DND-41 (cell line): Measurements from ENCODE around the gene MAB21L4.

Source experiments
- ATAC-seq: fragments of 200-7000 bp; cut with Tn5 transposase; 3 replicates; pipeline ENCODE4 v1.9.1; 2021; ENCODE audit warnings: low read depth; ENCODE audit not compliant: insufficient read depth
- DNase-seq: peaks from one replicate; pipeline ENCODE4 v3.0.0-alpha.2; 2020
- H2AFZ ChIP-seq: 2 replicates; pipeline ENCODE4 v1.6.0; 2012; ENCODE audit warnings: low read depth, low read length
- H3K27ac ChIP-seq: 2 replicates; pipeline ENCODE4 v1.5.1; 2012; ENCODE audit warnings: low read length, inconsistent platforms
- H3K27me3 ChIP-seq: fragments of 200-600 bp; sonication (generic); 2 replicates; pipeline ENCODE4 v1.6.0; 2012; ENCODE audit warnings: low read length, mild to moderate bottlenecking, inconsistent platforms; ENCODE audit not compliant: insufficient read depth, poor library complexity
- H3K36me3 ChIP-seq: 2 replicates; pipeline ENCODE4 v1.5.1; 2012; ENCODE audit warnings: low read length, inconsistent platforms; ENCODE audit not compliant: insufficient read depth
- H3K4me1 ChIP-seq: 2 replicates; pipeline ENCODE4 v1.5.1; 2012; ENCODE audit warnings: mild to moderate bottlenecking, low read length; ENCODE audit not compliant: insufficient read depth
- H3K4me2 ChIP-seq: 2 replicates; pipeline ENCODE4 v1.6.0; 2012; ENCODE audit warnings: mild to moderate bottlenecking, moderate library complexity, low read length, inconsistent platforms; ENCODE audit not compliant: insufficient read depth
- H3K4me3 ChIP-seq, 2 experiments: fragments of 200-600 bp in 1 of 2; shearing (Covaris generic) in 1 of 2; 2 replicates each; pipeline ENCODE4 v1.5.1; 2012 to 2016; ENCODE audit warnings: inconsistent platforms in 2 of 2, low read length in 2 of 2, mild to moderate bottlenecking in 2 of 2, low read depth in 1 of 2, moderate library complexity in 1 of 2
- H3K79me2 ChIP-seq: 2 replicates; pipeline ENCODE4 v1.6.0; 2012; ENCODE audit warnings: low read length, inconsistent platforms; ENCODE audit not compliant: insufficient read depth
- H3K9ac ChIP-seq: 2 replicates; pipeline ENCODE4 v1.6.0; 2012; ENCODE audit warnings: low read depth, mild to moderate bottlenecking, inconsistent platforms, low read length, moderate library complexity
- H3K9me3 ChIP-seq: 2 replicates; pipeline ENCODE4 v1.5.1; 2012; ENCODE audit warnings: low read length, moderate library complexity, mild to moderate bottlenecking, inconsistent platforms; ENCODE audit not compliant: insufficient read depth, severe bottlenecking
- H4K20me1 ChIP-seq: 2 replicates; pipeline ENCODE4 v1.6.0; 2012; ENCODE audit warnings: low read length; ENCODE audit not compliant: insufficient read depth
- EZH2 ChIP-seq: IDR thresholded peaks from 3 replicates; pipeline ENCODE4 v1.6.1; 2012; ENCODE audit warnings: borderline replicate concordance, low read depth, mild to moderate bottlenecking, moderate library complexity, low read length, inconsistent platforms; ENCODE audit not compliant: severe bottlenecking
- TF ChIP-seq, protein P1 (sequence below): IDR thresholded peaks from 2 replicates; pipeline ENCODE4 v1.5.1; 2012; ENCODE audit warnings: borderline replicate concordance, low read length, moderate library complexity, mild to moderate bottlenecking; ENCODE audit not compliant: poor library complexity, severe bottlenecking; ENCODE audit errors: extremely low read depth

The MAB21L4 gene

DNA sequence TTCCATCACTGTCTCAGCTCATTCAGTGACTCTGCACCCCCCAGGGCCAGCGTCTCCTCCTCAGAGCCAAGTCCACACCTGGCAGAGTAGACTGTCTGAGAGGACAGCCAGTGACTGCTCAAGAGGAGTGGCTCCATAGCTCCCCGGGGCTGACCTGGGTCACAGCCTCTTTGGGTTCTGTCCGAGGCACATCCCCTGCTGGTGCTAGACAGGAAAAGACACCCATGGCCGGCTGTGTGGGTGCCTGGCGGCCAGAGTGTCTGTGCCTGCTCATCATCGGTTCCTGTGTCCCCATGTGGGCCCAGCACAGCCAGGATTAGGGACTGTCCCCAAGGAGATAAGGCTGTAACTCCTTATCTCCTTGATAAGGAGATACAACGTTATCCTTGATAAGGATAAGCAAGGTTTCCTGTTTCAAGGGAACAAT is 6.7 kb upstream of the MAB21L4 start:
- Histone ChIP-seq H4K20me1 (no peaks in the 10 kb centered on the region; the same call in 1 of the 2 replicates), H3K4me2 (no peak overlapping the region), H2AFZ (no peak overlapping the region), H3K4me1 (no peaks in the 10 kb centered on the region), H3K9me3 (no peaks in the 10 kb centered on the region), H3K36me3 (no peaks in the 10 kb centered on the region), H3K27ac (no peak overlapping the region), H3K79me2 (no peaks in the 10 kb centered on the region), H3K27me3 (peaks cover 4% of the 10 kb centered on the region), H3K4me3 (no peak overlapping the region), H3K9ac (no peak overlapping the region)
- ATAC-seq (no peak), DNase-seq (no peak)
- TF ChIP-seq, protein P1, sequence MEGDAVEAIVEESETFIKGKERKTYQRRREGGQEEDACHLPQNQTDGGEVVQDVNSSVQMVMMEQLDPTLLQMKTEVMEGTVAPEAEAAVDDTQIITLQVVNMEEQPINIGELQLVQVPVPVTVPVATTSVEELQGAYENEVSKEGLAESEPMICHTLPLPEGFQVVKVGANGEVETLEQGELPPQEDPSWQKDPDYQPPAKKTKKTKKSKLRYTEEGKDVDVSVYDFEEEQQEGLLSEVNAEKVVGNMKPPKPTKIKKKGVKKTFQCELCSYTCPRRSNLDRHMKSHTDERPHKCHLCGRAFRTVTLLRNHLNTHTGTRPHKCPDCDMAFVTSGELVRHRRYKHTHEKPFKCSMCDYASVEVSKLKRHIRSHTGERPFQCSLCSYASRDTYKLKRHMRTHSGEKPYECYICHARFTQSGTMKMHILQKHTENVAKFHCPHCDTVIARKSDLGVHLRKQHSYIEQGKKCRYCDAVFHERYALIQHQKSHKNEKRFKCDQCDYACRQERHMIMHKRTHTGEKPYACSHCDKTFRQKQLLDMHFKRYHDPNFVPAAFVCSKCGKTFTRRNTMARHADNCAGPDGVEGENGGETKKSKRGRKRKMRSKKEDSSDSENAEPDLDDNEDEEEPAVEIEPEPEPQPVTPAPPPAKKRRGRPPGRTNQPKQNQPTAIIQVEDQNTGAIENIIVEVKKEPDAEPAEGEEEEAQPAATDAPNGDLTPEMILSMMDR = no peak
- TF ChIP-seq EZH2 = no peak

DNA sequence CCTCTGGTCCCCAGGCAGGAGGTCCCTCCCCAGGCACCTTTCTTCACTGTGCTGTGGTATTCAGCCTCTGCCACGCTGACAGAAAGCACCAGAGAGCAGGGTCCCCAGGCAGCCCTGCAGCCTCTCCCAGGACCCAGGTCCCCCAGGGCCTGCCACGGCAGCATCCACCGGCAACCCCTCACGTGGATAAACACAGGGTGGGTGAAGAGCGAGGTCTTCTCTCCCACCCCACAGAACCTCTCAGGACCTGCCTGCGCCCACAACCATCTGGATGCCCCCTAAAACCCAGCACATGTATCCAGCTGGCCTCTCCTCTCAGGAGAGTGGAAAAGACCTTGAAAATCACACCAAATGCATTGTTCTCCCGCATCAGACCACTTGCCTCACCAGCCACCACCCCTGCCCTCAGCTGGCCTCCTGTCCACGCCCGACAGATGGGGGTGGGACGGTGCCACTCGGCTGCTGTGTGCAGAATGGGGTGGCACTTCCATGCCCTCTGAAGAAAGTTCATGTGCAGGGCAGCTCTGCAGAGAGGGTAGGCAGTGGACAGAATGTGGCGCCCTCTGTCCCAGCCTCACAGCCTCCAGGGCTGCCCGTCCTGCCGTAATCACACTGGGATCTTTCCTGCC is 6.1 kb upstream of the MAB21L4 start:
- Histone ChIP-seq H3K9me3 (no peaks in the 10 kb centered on the region), H4K20me1 (no peaks in the 10 kb centered on the region; the same call in 1 of the 2 replicates), H2AFZ (no peak overlapping the region), H3K27me3 (peaks cover 4% of the 10 kb centered on the region), H3K4me2 (no peak overlapping the region), H3K79me2 (no peaks in the 10 kb centered on the region), H3K4me3 (no peak overlapping the region), H3K4me1 (no peaks in the 10 kb centered on the region), H3K27ac (no peak overlapping the region), H3K9ac (no peak overlapping the region), H3K36me3 (no peaks in the 10 kb centered on the region)
- ATAC-seq (no peak), DNase-seq (no peak)
- TF ChIP-seq, protein P1 = no peak
- no peak for TF ChIP-seq EZH2

DNA sequence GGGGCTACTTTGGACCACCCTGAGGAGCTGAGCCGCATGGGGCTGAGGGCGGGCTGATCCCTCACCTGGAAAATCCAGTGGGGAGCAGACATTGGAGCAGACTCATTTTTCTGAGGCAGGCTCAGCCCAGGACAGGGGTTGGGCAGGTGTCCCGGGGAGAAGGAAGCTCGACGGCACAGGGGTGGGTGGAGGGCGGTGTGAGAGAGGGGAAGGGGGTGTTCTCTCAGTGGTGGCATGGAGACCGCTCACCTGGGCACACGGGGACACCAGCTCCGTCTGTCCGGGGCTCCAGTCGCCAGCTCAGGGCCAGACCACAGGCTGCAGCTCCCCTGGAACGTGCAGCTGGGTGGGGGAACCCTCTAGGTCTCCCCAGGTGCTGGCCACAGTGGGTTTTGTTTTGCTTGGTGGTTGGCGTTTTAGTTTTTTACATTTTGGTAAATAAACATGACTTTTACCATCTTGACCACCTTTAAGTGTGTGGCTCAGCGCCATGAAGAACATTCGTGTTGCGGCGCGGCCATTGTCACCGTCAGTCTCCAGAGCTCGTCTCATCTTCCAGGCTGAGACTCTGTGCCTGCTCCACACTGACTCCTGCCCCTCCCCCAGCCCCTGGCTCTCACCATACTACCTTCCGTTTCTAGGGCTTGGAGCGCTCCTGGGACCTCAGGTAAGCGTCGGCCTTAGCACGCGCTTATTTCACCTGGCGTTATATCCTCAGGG is 4.3 kb upstream of the MAB21L4 start:
- H3K9me3 ChIP-seq = no peaks in the 10 kb centered on the region
- no peak overlapping the region for H3K9ac ChIP-seq
- peaks cover 3% of the 10 kb centered on the region; the same call in 1 of the 2 replicates for H4K20me1 ChIP-seq
- no peaks in the 10 kb centered on the region for H3K36me3 ChIP-seq
- ATAC-seq (no peak), DNase-seq (no peak)
- H2AFZ ChIP-seq = no peak overlapping the region
- H3K4me2 ChIP-seq = no peak overlapping the region
- H3K27me3 ChIP-seq = peaks cover 4% of the 10 kb centered on the region
- no peak for TF ChIP-seq EZH2
- TF ChIP-seq, protein P1 = no peak
- H3K4me3 ChIP-seq = no peak overlapping the region
- H3K27ac ChIP-seq = no peak overlapping the region
- H3K4me1 ChIP-seq = no peaks in the 10 kb centered on the region
- H3K79me2 ChIP-seq = no peaks in the 10 kb centered on the region

DNA sequence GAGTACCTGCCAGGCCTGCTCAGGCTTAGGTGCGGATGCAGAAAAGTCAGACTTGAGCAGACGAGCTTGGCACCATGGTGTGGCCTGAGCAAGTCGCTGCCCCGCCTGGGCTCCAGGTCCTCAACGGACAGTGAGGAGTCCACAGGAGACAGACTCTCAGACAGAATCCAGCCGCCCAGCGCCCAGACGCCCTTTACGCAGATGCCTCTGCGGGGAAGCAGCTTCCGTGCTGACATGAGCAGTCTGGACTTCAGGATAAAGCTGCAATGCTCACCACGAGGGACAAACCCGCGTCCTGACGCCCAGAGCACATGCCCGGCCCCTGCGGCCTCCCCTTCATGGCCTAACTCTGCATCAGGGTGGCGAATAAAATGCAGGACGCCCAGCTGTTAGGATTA is 3.5 kb upstream of the MAB21L4 start:
- Histone ChIP-seq H3K79me2 (no peaks in the 10 kb centered on the region), H4K20me1 (peaks cover 5% of the 10 kb centered on the region; the same call in 1 of the 2 replicates), H3K4me3 (no peak overlapping the region), H3K4me1 (no peaks in the 10 kb centered on the region), H3K9me3 (no peaks in the 10 kb centered on the region), H3K4me2 (no peak overlapping the region), H3K27ac (no peak overlapping the region), H2AFZ (no peak overlapping the region), H3K27me3 (peaks cover 4% of the 10 kb centered on the region), H3K9ac (no peak overlapping the region), H3K36me3 (no peaks in the 10 kb centered on the region)
- DNase-seq (no peak), ATAC-seq (no peak)
- no peak for TF ChIP-seq EZH2
- TF ChIP-seq, protein P1 = no peak
